NB4 (cell line): ENCODE data around the gene TSSK2.

Experiments
- MYC ChIP-seq: IDR thresholded peaks from 2 replicates; pipeline ENCODE4 v1.6.1; 2011; ENCODE audit warnings: low read depth, low read length
- POLR2A ChIP-seq: IDR thresholded peaks from 2 replicates; pipeline ENCODE4 v1.6.1; 2011; ENCODE audit warnings: mild to moderate bottlenecking; ENCODE audit not compliant: insufficient read length; ENCODE audit errors: extremely low read depth
- TF ChIP-seq, protein P1 (sequence below): IDR thresholded peaks from one replicate; pipeline ENCODE4 v1.5.1; 2012; ENCODE audit warnings: low read depth, low read length
- TF ChIP-seq, protein P2 (sequence below): IDR thresholded peaks from 2 replicates; pipeline ENCODE4 v1.6.1; 2011; ENCODE audit warnings: low read depth, low read length

DNA sequence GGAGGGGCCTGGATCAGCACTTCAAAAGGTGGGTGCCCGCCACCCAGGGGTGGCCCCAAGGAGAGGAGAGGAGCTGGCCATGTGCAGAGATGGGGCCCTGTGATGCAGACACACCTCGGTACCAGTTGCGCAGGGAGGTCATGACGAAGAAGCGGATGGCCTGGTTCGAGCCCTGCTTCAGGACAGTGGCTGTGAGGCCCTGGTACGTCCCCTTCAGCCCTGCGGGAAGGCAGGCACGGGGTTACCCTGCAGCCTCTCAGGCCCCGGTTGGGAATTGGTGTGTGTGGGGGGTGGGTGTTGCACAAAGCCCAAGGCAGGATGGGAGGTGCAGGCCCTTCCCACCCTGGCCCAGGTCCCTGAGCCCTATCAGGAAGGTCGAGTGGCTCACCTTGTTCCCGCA lies 45.6 kb downstream of the TSSK2 start:
- TF ChIP-seq, protein P1, sequence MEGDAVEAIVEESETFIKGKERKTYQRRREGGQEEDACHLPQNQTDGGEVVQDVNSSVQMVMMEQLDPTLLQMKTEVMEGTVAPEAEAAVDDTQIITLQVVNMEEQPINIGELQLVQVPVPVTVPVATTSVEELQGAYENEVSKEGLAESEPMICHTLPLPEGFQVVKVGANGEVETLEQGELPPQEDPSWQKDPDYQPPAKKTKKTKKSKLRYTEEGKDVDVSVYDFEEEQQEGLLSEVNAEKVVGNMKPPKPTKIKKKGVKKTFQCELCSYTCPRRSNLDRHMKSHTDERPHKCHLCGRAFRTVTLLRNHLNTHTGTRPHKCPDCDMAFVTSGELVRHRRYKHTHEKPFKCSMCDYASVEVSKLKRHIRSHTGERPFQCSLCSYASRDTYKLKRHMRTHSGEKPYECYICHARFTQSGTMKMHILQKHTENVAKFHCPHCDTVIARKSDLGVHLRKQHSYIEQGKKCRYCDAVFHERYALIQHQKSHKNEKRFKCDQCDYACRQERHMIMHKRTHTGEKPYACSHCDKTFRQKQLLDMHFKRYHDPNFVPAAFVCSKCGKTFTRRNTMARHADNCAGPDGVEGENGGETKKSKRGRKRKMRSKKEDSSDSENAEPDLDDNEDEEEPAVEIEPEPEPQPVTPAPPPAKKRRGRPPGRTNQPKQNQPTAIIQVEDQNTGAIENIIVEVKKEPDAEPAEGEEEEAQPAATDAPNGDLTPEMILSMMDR: no peak
- no peak for TF ChIP-seq POLR2A
- TF ChIP-seq, protein P2, sequence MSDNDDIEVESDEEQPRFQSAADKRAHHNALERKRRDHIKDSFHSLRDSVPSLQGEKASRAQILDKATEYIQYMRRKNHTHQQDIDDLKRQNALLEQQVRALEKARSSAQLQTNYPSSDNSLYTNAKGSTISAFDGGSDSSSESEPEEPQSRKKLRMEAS: no peak
- no peak for TF ChIP-seq MYC
